ENCODE data around the gene ADISSP. TPM values are rescaled to one million over a fixed set of nuclear protein-coding genes. Genes with fewer than 3 reads are reported as not detected.

The ADISSP gene
- total and polyA plus RNA-seq, 12 donors, result 7.7 to 21.0 (median 11.3) TPM

DNA sequence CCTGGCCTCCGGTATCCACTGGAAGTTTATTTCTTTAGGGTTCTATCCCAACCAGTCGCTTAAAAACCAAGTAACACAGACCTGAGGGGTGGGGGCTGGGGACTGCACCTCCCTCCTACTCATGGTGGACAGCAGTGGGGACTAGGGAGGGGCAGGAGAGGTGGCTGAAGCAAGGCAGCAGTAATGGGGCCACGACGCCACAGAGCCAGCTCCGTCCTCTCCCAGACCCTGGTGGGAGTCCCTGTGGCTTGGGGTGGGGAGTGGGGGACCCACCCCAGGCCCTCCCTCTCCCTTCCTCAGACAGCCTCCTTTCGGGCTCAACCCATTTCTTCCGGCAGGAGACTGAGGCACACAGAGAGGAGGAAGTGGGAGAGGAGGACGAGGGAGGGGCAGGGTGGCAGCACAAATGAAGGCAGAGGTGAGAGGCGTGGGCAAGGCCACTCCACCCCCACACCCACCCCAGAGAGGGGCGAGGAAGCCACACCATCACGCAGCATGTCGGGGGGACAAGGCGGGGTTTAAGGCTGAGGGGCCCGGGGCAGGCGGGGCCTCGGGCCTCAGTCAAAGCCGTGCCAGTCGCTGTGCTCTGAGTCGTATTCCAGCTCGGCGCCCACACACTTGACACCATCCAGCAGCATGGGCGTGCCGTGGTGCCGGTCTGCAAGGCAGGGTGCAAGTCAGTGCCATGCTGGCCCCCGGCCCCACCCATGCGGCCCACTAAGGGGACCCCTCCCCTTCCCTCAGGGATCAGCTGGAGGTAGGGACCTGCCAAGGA is 13.9 kb downstream of the ADISSP start:
- Histone ChIP-seq H3K27me3 (peaks cover 0 to 21% (median 9%) of the 10 kb centered on the region in 7 donors), H3K4me3 (no peak overlapping the region), H3K9me3 (no peaks in the 10 kb centered on the region), H3K27ac (peak overlapping the region in 5 of 10 donors; percentile 4 to 48 (median 26)), H3K4me1 (peaks cover 0 to 69% (median 23%) of the 10 kb centered on the region in 9 donors), H3K36me3 (peaks cover 0 to 59% (median 0%) of the 10 kb centered on the region in 9 donors)
- TF ChIP-seq, protein P1, sequence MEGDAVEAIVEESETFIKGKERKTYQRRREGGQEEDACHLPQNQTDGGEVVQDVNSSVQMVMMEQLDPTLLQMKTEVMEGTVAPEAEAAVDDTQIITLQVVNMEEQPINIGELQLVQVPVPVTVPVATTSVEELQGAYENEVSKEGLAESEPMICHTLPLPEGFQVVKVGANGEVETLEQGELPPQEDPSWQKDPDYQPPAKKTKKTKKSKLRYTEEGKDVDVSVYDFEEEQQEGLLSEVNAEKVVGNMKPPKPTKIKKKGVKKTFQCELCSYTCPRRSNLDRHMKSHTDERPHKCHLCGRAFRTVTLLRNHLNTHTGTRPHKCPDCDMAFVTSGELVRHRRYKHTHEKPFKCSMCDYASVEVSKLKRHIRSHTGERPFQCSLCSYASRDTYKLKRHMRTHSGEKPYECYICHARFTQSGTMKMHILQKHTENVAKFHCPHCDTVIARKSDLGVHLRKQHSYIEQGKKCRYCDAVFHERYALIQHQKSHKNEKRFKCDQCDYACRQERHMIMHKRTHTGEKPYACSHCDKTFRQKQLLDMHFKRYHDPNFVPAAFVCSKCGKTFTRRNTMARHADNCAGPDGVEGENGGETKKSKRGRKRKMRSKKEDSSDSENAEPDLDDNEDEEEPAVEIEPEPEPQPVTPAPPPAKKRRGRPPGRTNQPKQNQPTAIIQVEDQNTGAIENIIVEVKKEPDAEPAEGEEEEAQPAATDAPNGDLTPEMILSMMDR (IDR thresholded peaks at IDR 0.05), result no peak
- WGBS, 2 donors, result 68 to 83% methylated on average over 26 of the region's 26 CpGs
- ATAC-seq (peak in 7 of 8 donors; percentile 1 to 24 (median 6)), DNase-seq (peak in 1 of 2 donors; percentile 27)
- intact Hi-C loops (cut with DNase I), result loop anchor here in 4 of 10 donors (5.0 to 10.0 kb wide), 2 partner anchors 36 to 79 kb away; no protein-coding TSS in a partner anchor

DNA sequence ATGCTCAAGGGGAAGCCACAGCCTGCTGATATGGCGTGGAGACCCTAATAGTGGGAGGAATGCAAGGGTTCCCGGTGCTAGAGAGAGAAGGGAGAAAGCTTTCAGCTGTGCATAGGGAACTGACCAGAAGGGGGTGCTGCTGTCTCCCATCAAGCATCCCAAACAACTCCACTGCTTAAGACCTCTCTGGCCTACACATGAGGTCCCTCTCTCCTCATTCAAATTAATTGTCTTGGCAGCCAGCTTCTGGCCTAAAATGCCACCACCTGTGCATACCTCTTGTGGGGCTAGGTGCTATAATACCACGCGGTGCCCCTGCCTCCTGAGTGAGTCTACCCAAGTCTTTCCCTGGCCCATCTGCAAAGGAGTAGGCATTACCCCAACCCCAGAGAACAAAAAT is 14.5 kb downstream of the ADISSP start:
- Histone ChIP-seq H3K27me3 (peaks cover 0 to 21% (median 9%) of the 10 kb centered on the region in 7 donors), H3K27ac (peak overlapping the region in 3 of 10 donors; percentile 30 to 56 (median 48)), H3K36me3 (peaks cover 0 to 55% (median 3%) of the 10 kb centered on the region in 9 donors), H3K4me3 (no peak overlapping the region), H3K9me3 (no peaks in the 10 kb centered on the region), H3K4me1 (peaks cover 0 to 64% (median 22%) of the 10 kb centered on the region in 9 donors)
- DNase-seq (peak in 1 of 2 donors; percentile 72), ATAC-seq (peak; percentile 53 to 87 (median 69))
- TF ChIP-seq, protein P1 (IDR thresholded peaks at IDR 0.05), result peak; percentile 60 to 85 (median 79)
- intact Hi-C loops (cut with DNase I), result loop anchor here in 4 of 10 donors (5.0 to 10.0 kb wide), 2 partner anchors 36 to 78 kb away; no protein-coding TSS in a partner anchor
- WGBS, 2 donors, result 38 to 42% methylated on average over 4 of the region's 4 CpGs

DNA sequence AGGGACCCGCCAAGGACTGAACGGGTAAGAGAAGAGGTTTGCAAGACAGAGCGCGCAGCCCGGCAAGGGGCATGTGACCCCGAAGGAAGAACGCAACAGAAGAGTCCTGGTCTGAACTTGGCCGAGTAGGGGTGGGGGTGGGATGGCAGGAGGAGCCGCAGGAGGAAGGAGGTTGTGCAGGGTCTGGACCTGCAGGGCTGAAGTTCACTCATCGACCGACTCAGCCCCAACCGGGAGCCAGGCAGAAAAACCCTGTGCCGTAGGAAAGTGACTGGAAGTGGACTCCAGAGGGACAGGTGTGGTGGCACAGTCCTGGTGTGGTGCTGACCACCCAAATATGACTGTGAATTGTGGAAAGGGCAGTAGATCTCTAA is 15.2 kb downstream of the ADISSP start:
- H3K4me3 ChIP-seq, result peak overlapping the region in 8 of 10 donors; percentile 16 to 47 (median 39)
- peak in 4 of 8 donors; percentile 1 to 11 (median 8) for ATAC-seq
- no peaks in the 10 kb centered on the region for H3K9me3 ChIP-seq
- DNase-seq, result no peak
- intact Hi-C loops (cut with DNase I), result loop anchor here in 4 of 10 donors (5.0 to 10.0 kb wide), 2 partner anchors 35 to 78 kb away; no protein-coding TSS in a partner anchor
- H3K27ac ChIP-seq, result peak overlapping the region in 5 of 10 donors; percentile 30 to 68 (median 48)
- H3K36me3 ChIP-seq, result peaks cover 0 to 51% (median 3%) of the 10 kb centered on the region in 9 donors
- peaks cover 0 to 21% (median 9%) of the 10 kb centered on the region in 7 donors for H3K27me3 ChIP-seq
- 34 to 45% methylated on average over 13 of the region's 13 CpGs for WGBS, 2 donors
- TF ChIP-seq, protein P1 (IDR thresholded peaks at IDR 0.05), result no peak
- peaks cover 0 to 57% (median 22%) of the 10 kb centered on the region in 9 donors for H3K4me1 ChIP-seq

DNA sequence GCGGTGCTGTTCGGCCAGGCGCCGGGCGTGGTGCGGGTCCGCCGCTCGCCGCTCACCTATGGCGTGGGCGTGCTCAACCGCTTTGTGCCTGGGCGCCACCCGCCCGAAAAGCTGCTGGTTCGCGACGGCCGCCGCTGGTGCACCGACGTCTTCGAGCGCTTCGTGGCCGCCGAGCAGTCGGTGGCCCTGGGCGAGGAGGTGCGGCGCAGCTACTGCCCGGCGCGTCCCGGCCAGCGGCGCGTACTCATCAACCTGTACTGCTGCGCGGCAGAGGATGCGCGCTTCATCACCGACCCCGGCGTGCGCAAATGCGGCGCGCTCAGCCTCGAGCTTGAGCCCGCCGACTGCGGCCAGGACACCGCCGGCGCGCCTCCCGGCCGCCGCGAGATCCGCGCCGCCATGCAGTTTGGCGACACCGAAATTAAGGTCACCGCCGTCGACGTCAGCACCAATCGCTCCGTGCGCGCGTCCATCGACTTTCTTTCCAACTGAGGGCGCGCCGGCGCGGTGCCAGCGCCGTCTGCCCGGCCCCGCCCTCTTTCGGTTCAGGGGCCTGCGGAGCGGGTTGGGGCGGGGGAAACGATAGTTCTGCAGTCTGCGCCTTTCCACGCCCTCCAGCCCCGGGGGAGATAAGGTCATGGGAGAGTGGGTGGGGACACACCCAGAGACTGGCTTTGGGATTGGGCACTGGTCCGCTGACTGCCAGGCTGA is 15.7 kb downstream of the ADISSP start:
- WGBS, 2 donors, result 31 to 49% methylated on average over 79 to 95 of the region's 95 CpGs
- Histone ChIP-seq H3K9me3 (no peaks in the 10 kb centered on the region), H3K4me1 (peaks cover 0 to 55% (median 22%) of the 10 kb centered on the region in 9 donors), H3K27me3 (peaks cover 0 to 21% (median 9%) of the 10 kb centered on the region in 7 donors), H3K36me3 (peaks cover 0 to 54% (median 3%) of the 10 kb centered on the region in 9 donors), H3K4me3 (peak overlapping the region in 9 of 10 donors; percentile 16 to 47 (median 38)), H3K27ac (peak overlapping the region in 5 of 10 donors; percentile 2 to 56 (median 30))
- DNase-seq (peak; percentile 74 to 79), ATAC-seq (peak; percentile 14 to 61 (median 46))
- TF ChIP-seq, protein P1 (IDR thresholded peaks at IDR 0.05), result no peak
- intact Hi-C loops (cut with DNase I), result loop anchor here in 4 of 10 donors (5.0 to 10.0 kb wide), 2 partner anchors 35 to 77 kb away; no protein-coding TSS in a partner anchor

Data from heart right ventricle (tissue), 16 donors.